A549 (cell line): Measurements from ENCODE around the gene RAB1B. TPM values are rescaled to one million over a fixed set of nuclear protein-coding genes. Genes with fewer than 3 reads are reported as not detected.

Experiments
- ATAC-seq, 2 experiments: fragments of 200-7000 bp in 1 of 2; fragments of >200 bp in 1 of 2; cut with Nextera tagmentation in 1 of 2; cut with Tn5 transposase in 1 of 2; 3 replicates each; pipeline versions ENCODE4 v1.8.0 to v1.9.1; 2018 to 2020; ENCODE audit warnings: mild to moderate bottlenecking in 1 of 2, moderate library complexity in 1 of 2
- CTCF ChIA-PET: fragments of 300-600 bp; sonication (Branson Sonifier 250); formaldehyde crosslinking; extraction: SDS; loops from one replicate; lab custom pipeline; 2021; ENCODE audit warnings: antibody characterized with exemption, inconsistent platforms; lab: Yijun Ruan, JAX
- POLR2A ChIA-PET: fragments of 350-600 bp; formaldehyde crosslinking; extraction: SDS; loops from one replicate; lab custom pipeline; 2021; ENCODE audit warnings: antibody characterized with exemption, inconsistent platforms; lab: Yijun Ruan, JAX
- DNase-seq, 2 experiments: peaks; one replicate each; pipeline versions ENCODE4 v3.0.0 to v3.0.0-alpha.2; 2011 to 2016; ENCODE audit warnings: low read depth in 1 of 2, low spot score in 1 of 2
- FAIRE-seq: peaks from 2 replicates; lab custom pipeline; 2011; peaks lifted over from hg19 to GRCh38; lab: Jason Lieb, UNC
- H3K27ac ChIP-seq, 2 experiments: fragments of >200 bp; sonication (Bioruptor Twin); formaldehyde crosslinking; 3 replicates each; pipeline ENCODE4 v1.5.1; 2016 to 2017
- H3K4me1 ChIP-seq: fragments of >200 bp; sonication (Bioruptor Twin); formaldehyde crosslinking; 3 replicates; pipeline ENCODE4 v1.6.1; 2016
- H3K4me2 ChIP-seq: fragments of >200 bp; sonication (Bioruptor Twin); formaldehyde crosslinking; 3 replicates; pipeline ENCODE4 v1.6.1; 2016
- H3K4me3 ChIP-seq: fragments of >200 bp; sonication (Bioruptor Twin); formaldehyde crosslinking; 3 replicates; pipeline ENCODE4 v1.5.1; 2016
- H3K9me3 ChIP-seq: fragments of >200 bp; sonication (Bioruptor Twin); formaldehyde crosslinking; 3 replicates; pipeline ENCODE4 v1.6.1; 2016
- BHLHE40 ChIP-seq: IDR thresholded peaks from 2 replicates; pipeline ENCODE4 v1.6.1; 2012; ENCODE audit warnings: low read depth, low read length, inconsistent platforms
- FOSB ChIP-seq: fragments of 250-450 bp; sonication (Bioruptor Pico); IDR thresholded peaks from 2 replicates; pipeline ENCODE4 v1.5.0; 2020; ENCODE audit warnings: mild to moderate bottlenecking, moderate library complexity
- FOSL2 ChIP-seq, 2 experiments: fragments of 450-650 bp in 1 of 2; fragments of >200 bp in 1 of 2; sonication (Bioruptor Twin) in 1 of 2; formaldehyde crosslinking; IDR thresholded peaks; 2 replicates each; pipeline versions ENCODE4 v1.5.0 to v1.6.1; 2016 to 2020; ENCODE audit warnings: mild to moderate bottlenecking in 1 of 2, moderate library complexity in 1 of 2
- FOXS1 ChIP-seq: fragments of 250-450 bp; sonication (Bioruptor Pico); IDR thresholded peaks from 2 replicates; pipeline ENCODE4 v1.5.0; 2020; ENCODE audit warnings: mild to moderate bottlenecking, moderate library complexity
- HDAC2 ChIP-seq: fragments of 200-600 bp; sonication (generic); IDR thresholded peaks from 2 replicates; pipeline ENCODE4 v1.6.1; 2016
- HEYL ChIP-seq: fragments of 250-450 bp; sonication (Bioruptor Pico); IDR thresholded peaks from 2 replicates; pipeline ENCODE4 v1.8.0; 2021; ENCODE audit warnings: mild to moderate bottlenecking, moderate library complexity
- MYC ChIP-seq: IDR thresholded peaks from 2 replicates; pipeline ENCODE4 v1.6.1; 2012; ENCODE audit warnings: mild to moderate bottlenecking, inconsistent platforms, low read length, improper control_type of control experiment, borderline replicate concordance
- NFE2L2 ChIP-seq: fragments of 150-350 bp; conservative IDR thresholded peaks from 2 replicates; pipeline ENCODE4 v1.6.1; 2014; ENCODE audit warnings: low read length
- NR3C1 ChIP-seq: fragments of >200 bp; sonication (Bioruptor Twin); formaldehyde crosslinking; IDR thresholded peaks from 3 replicates; pipeline ENCODE4 v1.6.1; 2017
- RNF2 ChIP-seq: fragments of 200-600 bp; sonication (generic); IDR thresholded peaks from 2 replicates; pipeline ENCODE4 v1.6.1; 2016; ENCODE audit warnings: low read depth, mild to moderate bottlenecking, antibody characterized with exemption, moderate library complexity, borderline replicate concordance
- ZNF302 ChIP-seq: fragments of 250-450 bp; sonication (Bioruptor Pico); IDR thresholded peaks from 2 replicates; pipeline ENCODE4 v1.9.0; 2021; ENCODE audit warnings: inconsistent platforms, mild to moderate bottlenecking, moderate library complexity
- WGBS: methylation state at CpG from one replicate; pipeline ENCODE4 v1.1.6; 2017; ENCODE audit errors: missing lambda C conversion rate; 5-methylcytosine and 5-hydroxymethylcytosine counted together
- polyA plus RNA-seq, 4 experiments: library from polyadenylated mRNA; depleted of rRNA in 3 of 4; stranded (reverse); fragments of >200 nt; fragmentation: RNase III in 1 of 4; extraction: RNeasy Plus Mini Kit Qiagen cat#74134 plus additional on column Dnase treatment in 1 of 4; gene quantifications; 2 replicates in 3 of 4; 3 replicates in 1 of 4; pipeline ENCODE4 v1.2.3, GENCODE V29; 2011 to 2017
- TF ChIP-seq, protein P1 (sequence below): fragments of 200-600 bp; sonication (generic); IDR thresholded peaks from 2 replicates; pipeline ENCODE4 v1.6.1; 2016; ENCODE audit warnings: antibody characterized with exemption, mild to moderate bottlenecking, moderate library complexity

Gene RAB1B
- polyA plus RNA-seq, 2 of the 4 experiments (the other 2 are of a cell fraction): 87.8 to 147 TPM

DNA sequence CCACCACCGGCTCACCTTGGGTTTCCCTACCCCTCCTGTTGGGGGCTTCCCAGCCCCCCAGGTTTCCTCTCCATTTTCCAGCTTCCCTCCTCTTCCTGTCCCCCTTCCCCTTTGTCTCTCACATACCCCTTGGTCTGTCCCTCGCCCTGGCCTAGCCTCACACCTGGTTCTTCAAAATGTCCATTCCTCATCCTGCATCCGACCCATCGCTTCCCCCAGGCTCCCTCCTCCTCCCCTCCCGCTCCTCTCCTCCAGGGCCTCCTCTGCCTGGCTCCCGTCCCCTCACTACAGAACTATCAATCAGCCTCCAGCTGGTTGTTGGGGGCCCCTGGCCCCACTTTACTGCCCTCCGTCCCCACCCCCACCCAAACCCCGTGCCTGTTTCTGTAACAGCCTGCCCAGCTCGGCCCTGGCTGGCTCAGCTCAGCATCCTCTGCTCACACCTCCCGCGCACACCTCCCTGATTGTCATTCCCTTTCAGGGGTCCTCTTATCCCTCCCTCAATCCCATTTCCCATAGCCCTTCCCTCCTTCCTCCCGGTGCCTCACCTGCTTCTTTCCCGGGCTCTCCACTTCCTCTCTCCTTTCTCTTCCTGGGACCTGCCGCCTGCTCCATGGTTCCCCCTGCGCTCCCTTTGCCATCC, 10.8 kb downstream of the RAB1B start (continued):
- no peak for TF ChIP-seq NFE2L2
- no peak for TF ChIP-seq HDAC2

GRCh38 chr11:66280428-66280827, 12.0 kb downstream of the RAB1B start:
- Histone ChIP-seq H3K4me3 (no peak overlapping the region), H3K4me1 (peaks cover 30% of the 10 kb centered on the region), H3K9me3 (no peaks in the 10 kb centered on the region), H3K27ac (no peak overlapping the region), H3K4me2 (no peak overlapping the region)
- TF ChIP-seq NR3C1 (no peak), FOSL2 (IDR thresholded peaks at IDR 0.05) (no peak), FOSL2 (CRISPR knock-in tag; IDR thresholded peaks at IDR 0.05) (peak; percentile 18; the same call in 1 of the 2 replicates), BHLHE40 (no peak), FOXS1 (no peak), HEYL (CRISPR knock-in tag) (no peak)
- ChIA-PET CTCF (interaction anchor here (1.0 to 3.8 kb wide), 5 partner anchors 9 to 58 kb away, joined by 3 to 27 read pairs (median 13); partner anchors contain the start of genes RIN1, TMEM151A and YIF1A), POLR2A (interaction anchor here (0.6 to 1.8 kb wide), 3 partner anchors 9 to 263 kb away, joined by 4 to 6 read pairs (median 5); partner anchors contain the start of genes RAB1B and YIF1A)
- WGBS: 89% methylated on average over 7 of the region's 14 CpGs
- DNase-seq (no peak), ATAC-seq (no peak), FAIRE-seq (no peak)

- ATAC-seq: no peak
- FAIRE-seq: no peak
- no peaks in the 10 kb centered on the region for H3K9me3 ChIP-seq
- no peak for DNase-seq
- no peak overlapping the region for H3K4me3 ChIP-seq
- no peak overlapping the region for H3K4me2 ChIP-seq
- 63% methylated on average over 6 of the region's 6 CpGs for WGBS
- no peak for TF ChIP-seq ZNF302 (CRISPR knock-in tag)
- TF ChIP-seq, protein P1, sequence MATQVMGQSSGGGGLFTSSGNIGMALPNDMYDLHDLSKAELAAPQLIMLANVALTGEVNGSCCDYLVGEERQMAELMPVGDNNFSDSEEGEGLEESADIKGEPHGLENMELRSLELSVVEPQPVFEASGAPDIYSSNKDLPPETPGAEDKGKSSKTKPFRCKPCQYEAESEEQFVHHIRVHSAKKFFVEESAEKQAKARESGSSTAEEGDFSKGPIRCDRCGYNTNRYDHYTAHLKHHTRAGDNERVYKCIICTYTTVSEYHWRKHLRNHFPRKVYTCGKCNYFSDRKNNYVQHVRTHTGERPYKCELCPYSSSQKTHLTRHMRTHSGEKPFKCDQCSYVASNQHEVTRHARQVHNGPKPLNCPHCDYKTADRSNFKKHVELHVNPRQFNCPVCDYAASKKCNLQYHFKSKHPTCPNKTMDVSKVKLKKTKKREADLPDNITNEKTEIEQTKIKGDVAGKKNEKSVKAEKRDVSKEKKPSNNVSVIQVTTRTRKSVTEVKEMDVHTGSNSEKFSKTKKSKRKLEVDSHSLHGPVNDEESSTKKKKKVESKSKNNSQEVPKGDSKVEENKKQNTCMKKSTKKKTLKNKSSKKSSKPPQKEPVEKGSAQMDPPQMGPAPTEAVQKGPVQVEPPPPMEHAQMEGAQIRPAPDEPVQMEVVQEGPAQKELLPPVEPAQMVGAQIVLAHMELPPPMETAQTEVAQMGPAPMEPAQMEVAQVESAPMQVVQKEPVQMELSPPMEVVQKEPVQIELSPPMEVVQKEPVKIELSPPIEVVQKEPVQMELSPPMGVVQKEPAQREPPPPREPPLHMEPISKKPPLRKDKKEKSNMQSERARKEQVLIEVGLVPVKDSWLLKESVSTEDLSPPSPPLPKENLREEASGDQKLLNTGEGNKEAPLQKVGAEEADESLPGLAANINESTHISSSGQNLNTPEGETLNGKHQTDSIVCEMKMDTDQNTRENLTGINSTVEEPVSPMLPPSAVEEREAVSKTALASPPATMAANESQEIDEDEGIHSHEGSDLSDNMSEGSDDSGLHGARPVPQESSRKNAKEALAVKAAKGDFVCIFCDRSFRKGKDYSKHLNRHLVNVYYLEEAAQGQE: peak; percentile 28; the same call in 1 of the 2 replicates
- H3K4me1 ChIP-seq: peaks cover 30% of the 10 kb centered on the region
- no peak overlapping the region for H3K27ac ChIP-seq
- ChIA-PET CTCF (interaction anchor here (1.0 to 3.8 kb wide), 6 partner anchors 8 to 59 kb away, joined by 3 to 27 read pairs (median 8); partner anchors contain the start of genes RIN1, TMEM151A and YIF1A), POLR2A (interaction anchor here (1.0 to 1.8 kb wide), 2 partner anchors 8 to 13 kb away, joined by 4 to 6 read pairs; partner anchors contain the start of genes RAB1B and YIF1A)
Observed at GRCh38 chr11:66281001-66281400, 12.6 kb downstream of the RAB1B start.

- Histone ChIP-seq H3K4me3 (no peak overlapping the region), H3K9me3 (no peaks in the 10 kb centered on the region)
- no peak for TF ChIP-seq FOXS1
- TF ChIP-seq MYC: no peak
- no peak for TF ChIP-seq FOSB (CRISPR knock-in tag)
- TF ChIP-seq RNF2: no peak
- TF ChIP-seq, all 56 proteins: peak for 0
- no peak for DNase-seq
- H3K27ac ChIP-seq: no peak overlapping the region
- peak in 1 of 2 experiments; percentile 0; a peak in 1 of 6 replicates for ATAC-seq
- 80% methylated on average over 15 of the region's 20 CpGs for WGBS
- H3K4me1 ChIP-seq: peaks cover 30% of the 10 kb centered on the region
- FAIRE-seq: no peak
- ChIA-PET POLR2A (interaction anchor here (1.5 kb wide), 1 partner anchor 14 kb away, joined by 6 read pairs; the partner anchor contains the start of gene RAB1B), CTCF (interaction anchor here (0.6 to 3.8 kb wide), 22 partner anchors 9 to 126 kb away, joined by 3 to 27 read pairs (median 5); partner anchors contain the start of gene TMEM151A)
- H3K4me2 ChIP-seq: peak overlapping the region; percentile 34; the same call in 2 of the 3 replicates
Observed at GRCh38 chr11:66281776-66282467, 13.5 kb downstream of the RAB1B start.
